HUES64 (cell line): ENCODE measurements around the gene DIAPH3. TPM values are rescaled to one million over a fixed set of nuclear protein-coding genes. Genes with fewer than 3 reads are reported as not detected.
"Not testable (repeated sequence)": the region's sequence is repeated elsewhere in the genome, so short reads cannot be mapped to it uniquely, and the experiment has no call there.

Experiments
- H3K27ac ChIP-seq: 2 replicates; pipeline ENCODE4 v1.7.0; 2013; ENCODE audit warnings: low read depth, low read length, inconsistent platforms
- H3K27me3 ChIP-seq: 2 replicates; pipeline ENCODE4 v1.6.1; 2013; ENCODE audit warnings: mild to moderate bottlenecking, low read length; ENCODE audit not compliant: insufficient read depth
- H3K36me3 ChIP-seq: 2 replicates; pipeline ENCODE4 v1.6.1; 2013; ENCODE audit warnings: mild to moderate bottlenecking, low read length; ENCODE audit not compliant: insufficient read depth
- H3K4me1 ChIP-seq: 2 replicates; pipeline ENCODE4 v1.6.1; 2013; ENCODE audit warnings: mild to moderate bottlenecking, low read length, moderate library complexity; ENCODE audit not compliant: insufficient read depth
- H3K4me3 ChIP-seq: 2 replicates; pipeline ENCODE4 v1.5.1; 2013; ENCODE audit warnings: mild to moderate bottlenecking, low read length, moderate library complexity
- H3K9ac ChIP-seq: 2 replicates; pipeline ENCODE4 v1.6.1; 2013; ENCODE audit warnings: mild to moderate bottlenecking, low read depth, low read length
- H3K9me3 ChIP-seq: 2 replicates; pipeline ENCODE4 v1.6.1; 2013; ENCODE audit warnings: low read depth, low read length; ENCODE audit not compliant: insufficient read depth
- WGBS: fragments of 150-250, 120-280 bp; methylation state at CpG from one replicate; pipeline ENCODE4 v1.1.7; 2013; ENCODE audit warnings: missing lambda C conversion rate; 5-methylcytosine and 5-hydroxymethylcytosine counted together
- polyA plus RNA-seq, 2 experiments: library from polyadenylated mRNA; stranded (reverse); fragments of 50-300 nt; gene quantifications; one replicate each; pipeline ENCODE4 v1.2.3, GENCODE V29; 2013

Gene DIAPH3, protein sequence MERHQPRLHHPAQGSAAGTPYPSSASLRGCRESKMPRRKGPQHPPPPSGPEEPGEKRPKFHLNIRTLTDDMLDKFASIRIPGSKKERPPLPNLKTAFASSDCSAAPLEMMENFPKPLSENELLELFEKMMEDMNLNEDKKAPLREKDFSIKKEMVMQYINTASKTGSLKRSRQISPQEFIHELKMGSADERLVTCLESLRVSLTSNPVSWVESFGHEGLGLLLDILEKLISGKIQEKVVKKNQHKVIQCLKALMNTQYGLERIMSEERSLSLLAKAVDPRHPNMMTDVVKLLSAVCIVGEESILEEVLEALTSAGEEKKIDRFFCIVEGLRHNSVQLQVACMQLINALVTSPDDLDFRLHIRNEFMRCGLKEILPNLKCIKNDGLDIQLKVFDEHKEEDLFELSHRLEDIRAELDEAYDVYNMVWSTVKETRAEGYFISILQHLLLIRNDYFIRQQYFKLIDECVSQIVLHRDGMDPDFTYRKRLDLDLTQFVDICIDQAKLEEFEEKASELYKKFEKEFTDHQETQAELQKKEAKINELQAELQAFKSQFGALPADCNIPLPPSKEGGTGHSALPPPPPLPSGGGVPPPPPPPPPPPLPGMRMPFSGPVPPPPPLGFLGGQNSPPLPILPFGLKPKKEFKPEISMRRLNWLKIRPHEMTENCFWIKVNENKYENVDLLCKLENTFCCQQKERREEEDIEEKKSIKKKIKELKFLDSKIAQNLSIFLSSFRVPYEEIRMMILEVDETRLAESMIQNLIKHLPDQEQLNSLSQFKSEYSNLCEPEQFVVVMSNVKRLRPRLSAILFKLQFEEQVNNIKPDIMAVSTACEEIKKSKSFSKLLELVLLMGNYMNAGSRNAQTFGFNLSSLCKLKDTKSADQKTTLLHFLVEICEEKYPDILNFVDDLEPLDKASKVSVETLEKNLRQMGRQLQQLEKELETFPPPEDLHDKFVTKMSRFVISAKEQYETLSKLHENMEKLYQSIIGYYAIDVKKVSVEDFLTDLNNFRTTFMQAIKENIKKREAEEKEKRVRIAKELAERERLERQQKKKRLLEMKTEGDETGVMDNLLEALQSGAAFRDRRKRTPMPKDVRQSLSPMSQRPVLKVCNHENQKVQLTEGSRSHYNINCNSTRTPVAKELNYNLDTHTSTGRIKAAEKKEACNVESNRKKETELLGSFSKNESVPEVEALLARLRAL
- polyA plus RNA-seq (2013, experiment 1 of 2), result 19.1 TPM
- 19.1 TPM for polyA plus RNA-seq (2013, experiment 2 of 2)

DNA sequence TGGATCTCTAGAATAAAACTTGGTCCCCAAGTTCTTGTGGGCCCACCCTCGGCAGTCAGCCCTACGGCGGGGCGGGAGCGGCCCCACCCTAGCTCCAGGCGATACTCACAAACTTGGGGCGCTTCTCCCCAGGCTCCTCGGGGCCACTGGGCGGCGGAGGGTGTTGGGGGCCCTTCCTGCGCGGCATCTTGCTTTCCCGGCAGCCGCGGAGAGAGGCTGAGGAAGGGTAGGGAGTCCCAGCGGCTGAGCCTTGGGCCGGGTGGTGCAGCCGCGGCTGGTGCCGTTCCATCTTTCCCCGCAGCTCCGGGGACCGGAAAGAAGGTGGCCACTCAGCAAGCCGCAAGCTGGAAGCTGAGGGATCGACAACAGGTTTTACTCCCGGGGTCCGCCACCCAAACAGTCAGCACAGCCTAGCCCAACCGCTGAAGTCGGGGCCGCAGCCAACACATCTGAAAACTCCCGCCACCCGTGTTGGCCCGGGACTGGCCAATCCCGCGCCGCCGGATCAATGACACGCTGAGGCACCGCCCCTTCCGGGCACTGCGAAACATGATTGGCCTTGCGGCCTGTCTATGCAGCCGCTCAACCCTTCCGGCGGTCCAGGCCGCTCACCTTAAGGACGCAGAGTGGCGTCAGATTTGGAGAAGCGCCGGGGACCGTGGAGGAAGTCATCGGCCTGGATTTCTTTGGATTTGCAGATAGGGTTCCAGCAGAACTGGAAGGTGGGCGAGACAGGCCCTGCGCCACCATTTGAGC, at the start of gene DIAPH3:
TSS of gene DIAPH3 (minus strand) at position 451 of the 756 bp plus-strand sequence. CDS start at position 289, 162 bp downstream.
- Histone ChIP-seq H3K9me3 (no peaks in the 10 kb centered on the region), H3K27ac (peak within 1 kb of the TSS; percentile 96), H3K36me3 (peaks cover 8% of the 10 kb centered on the region), H3K27me3 (no peaks in the 10 kb centered on the region), H3K9ac (peak within 1 kb of the TSS; percentile 96), H3K4me3 (peak within 1 kb of the TSS; percentile 94), H3K4me1 (peaks cover 31% of the 10 kb centered on the region)
- WGBS, result under 1% methylated on average over 54 of the region's 54 CpGs

DNA sequence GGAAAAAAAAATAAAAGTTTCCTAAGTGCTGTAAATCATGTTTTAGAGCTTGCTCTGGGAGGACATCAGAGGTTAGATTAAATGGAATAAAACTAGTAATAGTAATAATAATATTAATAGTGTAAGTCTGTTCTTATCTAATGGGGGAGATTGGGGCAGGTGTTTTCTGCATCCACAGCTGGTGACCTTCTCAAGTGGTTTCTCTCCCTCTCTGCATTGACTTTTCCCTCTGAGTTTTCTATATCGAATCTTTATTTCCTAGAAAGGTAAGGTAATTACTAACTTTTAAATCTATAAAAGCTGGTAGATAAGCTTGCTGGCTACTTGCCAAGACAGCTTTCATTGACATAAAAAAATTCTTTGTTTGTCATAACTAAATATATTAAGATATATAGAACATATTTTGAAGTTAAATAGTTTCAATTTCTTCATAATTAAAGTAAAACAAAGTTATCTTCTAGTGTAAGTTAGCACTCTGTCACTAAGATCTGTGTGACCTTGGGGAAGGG, 49.6 kb upstream of the DIAPH3 start:
- Histone ChIP-seq H3K4me1 (no peaks in the 10 kb centered on the region), H3K27ac (no peak overlapping the region), H3K36me3 (no peaks in the 10 kb centered on the region), H3K27me3 (no peaks in the 10 kb centered on the region), H3K9ac (no peak overlapping the region), H3K9me3 (no peaks in the 10 kb centered on the region), H3K4me3 (no peak overlapping the region)
- no CpG with 5 or more reads among the region's 1 CpG for WGBS

DNA sequence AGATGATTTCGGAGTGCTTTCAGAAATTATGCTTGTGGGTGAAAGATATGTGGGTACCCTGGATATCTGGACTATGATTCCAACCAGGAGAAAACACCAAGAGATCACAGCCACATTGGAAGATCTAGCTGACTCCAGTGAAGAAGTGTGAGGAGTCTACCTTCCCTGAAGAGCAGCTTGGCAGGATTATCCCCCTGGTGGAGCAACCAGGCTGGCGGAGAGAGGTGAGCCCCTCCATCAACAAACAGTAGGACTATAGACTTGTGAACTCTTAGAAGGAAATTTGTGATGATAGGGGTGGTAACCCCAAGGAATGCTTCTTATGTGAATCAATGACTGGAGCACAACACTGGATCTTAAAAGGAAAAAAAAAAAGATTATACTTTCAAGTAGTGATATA, 47.8 kb upstream of the DIAPH3 start:
- WGBS, result 90% methylated on average over 2 of the region's 2 CpGs

DNA sequence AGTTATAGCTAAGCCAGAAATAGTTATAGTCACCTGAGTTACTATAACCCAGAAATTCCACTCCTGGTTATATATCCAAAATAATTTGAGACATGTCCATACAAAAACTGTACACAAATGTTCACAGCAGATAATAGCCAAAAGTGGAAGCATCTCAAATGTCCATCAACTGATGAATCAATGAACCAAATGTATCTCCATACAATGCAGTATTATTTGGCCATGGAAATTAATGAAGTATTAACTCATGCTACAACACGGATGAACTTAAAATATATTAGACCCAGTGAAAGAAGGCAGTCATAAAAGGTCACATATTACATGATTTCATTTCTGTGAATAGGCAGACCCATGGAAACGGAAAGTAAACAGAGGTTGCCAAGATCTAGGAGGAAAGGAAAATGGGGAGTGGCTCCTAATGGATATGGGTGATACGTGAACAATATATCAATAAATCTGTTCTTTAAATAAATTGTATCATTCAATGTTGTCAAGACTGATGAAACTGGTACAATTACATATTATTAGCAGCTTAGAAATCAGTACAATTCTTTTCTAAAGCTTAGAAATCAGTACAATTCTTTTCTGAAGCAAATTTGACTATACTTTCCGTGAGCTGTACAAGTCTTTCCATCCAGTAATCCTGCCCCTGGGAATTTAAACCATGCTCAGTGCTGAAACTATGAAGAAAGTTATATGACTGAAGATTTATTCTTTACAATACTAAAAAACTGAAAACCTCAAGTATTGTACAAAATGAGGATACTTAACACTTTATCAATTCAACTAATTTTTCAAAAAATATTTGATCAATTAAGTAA, 47.0 kb upstream of the DIAPH3 start:
- WGBS, result 93% methylated on average over 3 of the region's 4 CpGs
- Histone ChIP-seq H3K27ac (no peak overlapping the region), H3K4me1 (no peaks in the 10 kb centered on the region), H3K4me3 (no peak overlapping the region), H3K9ac (no peak overlapping the region), H3K36me3 (no peaks in the 10 kb centered on the region), H3K9me3 (no peaks in the 10 kb centered on the region), H3K27me3 (no peaks in the 10 kb centered on the region)

More for the DNA sequence above, 47.8 kb upstream of the DIAPH3 start:
- Histone ChIP-seq H3K9ac (no peak overlapping the region), H3K27me3 (no peaks in the 10 kb centered on the region), H3K36me3 (no peaks in the 10 kb centered on the region), H3K27ac (no peak overlapping the region), H3K4me3 (no peak overlapping the region), H3K9me3 (no peaks in the 10 kb centered on the region), H3K4me1 (no peaks in the 10 kb centered on the region)

DNA sequence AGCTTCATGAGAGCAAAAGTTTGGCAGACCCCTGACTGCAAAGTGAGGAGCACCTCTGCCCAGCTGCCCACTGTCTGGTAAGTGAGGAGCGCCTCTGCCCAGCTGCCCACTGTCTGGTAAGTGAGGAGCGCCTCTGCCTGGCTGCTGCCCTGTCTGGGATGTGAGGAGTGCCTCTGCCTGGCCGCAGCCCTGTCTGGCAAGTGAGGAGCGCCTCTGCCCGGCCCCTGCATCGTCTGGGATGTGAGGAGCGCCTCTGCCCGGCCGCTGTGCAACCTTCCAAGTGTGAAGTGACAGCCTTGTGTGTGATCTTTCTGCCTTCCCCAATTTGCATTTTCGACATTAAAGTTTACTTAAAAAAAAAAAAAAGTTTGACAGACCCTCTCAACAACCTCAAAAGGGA, 41.8 kb upstream of the DIAPH3 start:
- WGBS, result 85% methylated on average over 10 of the region's 10 CpGs
- H3K4me1 ChIP-seq, H3K36me3 ChIP-seq, H3K9ac ChIP-seq, H3K27me3 ChIP-seq, H3K9me3 ChIP-seq, H3K4me3 ChIP-seq, H3K27ac ChIP-seq: not testable (repeated sequence)

DNA sequence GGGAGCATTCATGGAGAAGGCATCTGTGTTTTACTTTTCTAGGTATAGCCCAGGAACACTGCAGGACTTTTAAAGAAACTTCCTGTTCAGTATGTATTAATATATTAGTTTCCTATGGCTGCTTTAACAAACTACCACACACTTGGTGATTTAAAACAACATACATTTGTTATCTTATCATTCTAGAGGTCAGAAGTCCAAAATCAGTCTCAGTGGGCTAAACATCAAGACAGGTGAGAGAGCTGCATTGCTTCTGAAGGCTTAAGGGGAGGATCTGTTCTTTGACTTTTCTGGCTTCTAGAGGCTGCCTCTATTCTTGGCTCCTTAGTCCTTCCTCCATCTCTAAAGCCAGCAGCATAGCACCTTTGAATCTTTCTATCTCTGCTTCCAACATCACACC, 37.6 kb upstream of the DIAPH3 start:
- no peaks in the 10 kb centered on the region for H3K4me1 ChIP-seq
- H3K9me3 ChIP-seq, result no peaks in the 10 kb centered on the region
- no peaks in the 10 kb centered on the region for H3K27me3 ChIP-seq
- no peaks in the 10 kb centered on the region for H3K36me3 ChIP-seq
- H3K4me3 ChIP-seq, result no peak overlapping the region
- H3K27ac ChIP-seq, result no peak overlapping the region
- H3K9ac ChIP-seq, result no peak overlapping the region

DNA sequence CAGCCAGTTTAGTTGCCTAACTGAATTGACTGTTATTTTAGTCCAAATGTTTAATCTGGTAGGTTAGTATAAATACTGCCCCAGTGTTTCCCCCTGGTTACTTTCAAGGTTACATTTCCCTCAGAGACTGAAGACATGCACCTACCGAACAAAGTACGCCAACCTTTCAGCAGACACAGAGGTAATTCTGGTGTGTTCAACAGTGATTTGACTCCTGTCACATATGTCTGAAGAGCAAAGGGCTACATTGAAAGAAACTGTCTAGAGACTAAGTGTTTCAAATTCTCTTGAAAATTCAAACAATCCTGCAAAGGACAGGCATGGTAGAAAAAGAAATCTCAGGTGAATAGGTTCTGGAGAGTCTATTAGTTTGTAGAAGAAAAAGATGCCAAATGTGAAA, 32.2 kb upstream of the DIAPH3 start:
- not testable (repeated sequence) for H3K36me3 ChIP-seq, H3K27ac ChIP-seq, H3K9ac ChIP-seq, H3K4me3 ChIP-seq, H3K27me3 ChIP-seq, H3K4me1 ChIP-seq, H3K9me3 ChIP-seq
- 96% methylated on average over 2 of the region's 2 CpGs for WGBS

DNA sequence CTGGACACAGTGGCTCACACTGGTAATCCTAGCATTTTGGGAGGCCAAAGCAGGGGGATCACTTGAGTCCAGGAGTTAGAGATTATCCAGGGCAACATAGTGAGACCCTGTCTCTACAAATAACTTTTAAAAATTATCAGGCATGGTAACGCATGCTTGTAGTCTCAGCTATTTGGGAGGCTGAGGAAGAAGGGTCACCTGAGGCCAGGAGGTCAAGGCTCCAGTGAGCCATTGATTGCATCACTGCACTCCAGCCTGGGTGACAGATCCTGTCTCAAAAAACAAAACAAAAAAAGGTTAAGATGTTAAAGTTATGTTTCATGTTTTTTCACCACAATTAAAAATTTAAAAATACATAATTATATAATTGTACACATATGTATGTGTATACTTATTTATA, 19.2 kb upstream of the DIAPH3 start:
- no peak overlapping the region for H3K27ac ChIP-seq
- WGBS, result 96% methylated on average over 1 of the region's 1 CpG

DNA sequence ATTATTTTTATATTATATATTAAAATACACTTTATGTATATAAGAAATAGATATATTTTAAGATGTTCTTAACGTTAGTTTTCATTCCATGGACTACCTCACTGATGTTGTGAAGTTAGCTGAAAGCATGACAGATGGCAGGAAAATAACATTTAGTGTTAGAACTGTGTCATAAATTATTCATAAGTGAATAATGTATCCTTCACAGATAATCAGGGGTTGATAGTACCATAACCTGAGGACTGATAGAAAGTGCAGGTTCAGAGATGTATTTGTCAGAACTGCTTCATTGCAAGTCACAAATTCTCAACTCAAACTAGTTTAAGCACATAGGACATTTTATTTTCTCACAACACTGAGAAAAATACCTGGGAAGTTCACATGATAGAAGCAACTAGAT, 14.6 kb upstream of the DIAPH3 start:
- H3K9ac ChIP-seq, result no peak overlapping the region
- H3K27me3 ChIP-seq, result no peaks in the 10 kb centered on the region
- WGBS, result 100% methylated on average over 1 of the region's 1 CpG
- H3K36me3 ChIP-seq, result no peaks in the 10 kb centered on the region
- H3K9me3 ChIP-seq, result no peaks in the 10 kb centered on the region
- H3K4me1 ChIP-seq, result no peaks in the 10 kb centered on the region
- H3K27ac ChIP-seq, result no peak overlapping the region
- H3K4me3 ChIP-seq, result no peak overlapping the region

More for the DNA sequence above, 19.2 kb upstream of the DIAPH3 start:
- Histone ChIP-seq H3K9me3 (no peaks in the 10 kb centered on the region), H3K36me3 (no peaks in the 10 kb centered on the region), H3K4me1 (no peaks in the 10 kb centered on the region), H3K9ac (no peak overlapping the region), H3K4me3 (no peak overlapping the region), H3K27me3 (no peaks in the 10 kb centered on the region)

DNA sequence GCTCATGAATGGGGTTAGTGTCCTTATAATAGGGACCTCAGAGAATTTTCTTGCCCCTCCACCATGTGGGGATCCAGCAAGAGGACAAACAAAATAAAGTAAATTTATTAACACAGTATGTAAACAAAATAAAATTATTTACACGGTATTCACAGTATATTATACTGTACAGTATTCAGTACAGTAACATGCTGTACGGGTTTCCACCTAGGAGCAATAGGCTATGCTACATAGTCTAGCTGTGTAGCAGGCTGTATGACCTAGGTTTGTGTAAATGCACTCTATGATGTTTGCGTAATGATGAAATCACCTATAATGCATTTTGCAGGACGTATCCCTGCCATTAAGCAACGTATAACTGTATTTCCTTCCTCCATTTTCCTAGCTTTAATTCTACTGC, 11.8 kb upstream of the DIAPH3 start:
- Histone ChIP-seq H3K9me3 (no peaks in the 10 kb centered on the region), H3K4me1 (no peaks in the 10 kb centered on the region), H3K4me3 (no peak overlapping the region), H3K27me3 (no peaks in the 10 kb centered on the region), H3K9ac (no peak overlapping the region), H3K27ac (no peak overlapping the region), H3K36me3 (no peaks in the 10 kb centered on the region)
- 98% methylated on average over 4 of the region's 5 CpGs for WGBS
